ENCODE results near the gene RIMKLB. TPM values are rescaled to one million over a fixed set of nuclear protein-coding genes. Genes with fewer than 3 reads are reported as not detected.

RIMKLB gene
- total RNA-seq, 1 experiment from 2014 or later, result 87.7 TPM

DNA sequence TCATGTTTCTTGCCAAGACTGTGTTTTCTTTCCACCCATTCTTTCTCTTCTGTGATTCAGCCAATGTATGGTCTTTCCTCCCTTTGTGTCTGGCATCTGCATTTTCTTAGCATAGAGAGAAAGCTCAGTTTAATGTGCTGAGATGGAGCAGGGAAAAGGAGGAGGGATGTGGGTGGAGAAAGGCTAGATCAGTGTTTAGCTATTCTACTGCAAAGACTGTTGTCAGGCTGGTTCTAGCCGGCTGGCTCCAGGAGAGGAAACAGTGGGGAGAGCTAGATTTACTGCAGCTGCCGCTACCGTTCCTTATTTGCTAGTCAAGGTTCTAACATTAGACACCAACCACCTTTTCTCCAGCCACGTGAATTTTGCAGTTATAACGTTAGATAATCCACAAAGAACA lies 5.2 kb upstream of the RIMKLB start:
- Histone ChIP-seq H2BK120ac (ENCODE audit: low read depth, low read length, poor library complexity, severe bottlenecking) (no peak overlapping the region), H3K4me2 (ENCODE audit: insufficient read depth, insufficient read length, low read length) (no peak overlapping the region), H3K27me3 (ENCODE audit: insufficient read depth, low read length) (no peaks in the 10 kb centered on the region), H2BK20ac (ENCODE audit: low read depth, low read length, poor library complexity, severe bottlenecking) (no peak overlapping the region), H3K23me2 (ENCODE audit: insufficient read length, low read depth, low read length, poor library complexity, severe bottlenecking) (peaks cover 4% of the 10 kb centered on the region), H4K5ac (ENCODE audit: insufficient read length, low read depth, low read length) (no peak overlapping the region), H4K8ac (replicated peaks; ENCODE audit: insufficient read length, low read depth, low read length) (no peak overlapping the region), H3K14ac (ENCODE audit: insufficient read depth, low read length) (no peak overlapping the region), H3K23ac (ENCODE audit: insufficient read length, low read depth, low read length) (no peak overlapping the region), H3K56ac (ENCODE audit: insufficient read length, low read depth, low read length) (no peak overlapping the region), H4K20me1 (ENCODE audit: control insufficient read depth, insufficient read depth, insufficient read length) (no peaks in the 10 kb centered on the region), H4K91ac (ENCODE audit: insufficient read length, low read depth, low read length) (no peak overlapping the region), H2AFZ (ENCODE audit: low read length) (no peak overlapping the region), H3K79me1 (ENCODE audit: insufficient read depth, low read depth, low read length, poor library complexity, severe bottlenecking) (no peaks in the 10 kb centered on the region), H3K79me2 (ENCODE audit: insufficient read depth, low read length) (no peaks in the 10 kb centered on the region), H3K27ac (ENCODE audit: insufficient read length, low read depth, low read length) (peak overlapping the region; percentile 1), H2BK15ac (ENCODE audit: low read depth, low read length) (no peak overlapping the region), H3K9me3 (ENCODE audit: control insufficient read depth, low read depth, low read length) (no peaks in the 10 kb centered on the region), H2BK12ac (ENCODE audit: insufficient read length, low read depth, low read length) (no peak overlapping the region), H2AK5ac (ENCODE audit: insufficient read length, low read length) (no peak overlapping the region), H3T11ph (ENCODE audit: low read length) (no peak overlapping the region), H3K9ac (ENCODE audit: extremely low read depth, insufficient read length, low read length) (no peak overlapping the region), H3K18ac (ENCODE audit: insufficient read length, low read depth, low read length) (no peak overlapping the region), H2BK5ac (ENCODE audit: insufficient read length, low read length) (no peak overlapping the region), H3K4ac (ENCODE audit: low read depth, low read length) (no peak overlapping the region), H3K4me1 (ENCODE audit: insufficient read depth, low read length) (peaks cover 9% of the 10 kb centered on the region; the same call in 1 of the 2 replicates)
- DNase-seq, result peak; percentile 86
- Mint-ChIP-seq H3K27me3 (ENCODE audit: low read depth) (no peaks in the 10 kb centered on the region), H3K9me3 (no peaks in the 10 kb centered on the region), H3K27ac (peak overlapping the region; percentile 91 to 99 (median 91)), H3K4me1 (peaks cover 45 to 48% of the 10 kb centered on the region in 2 experiments), H3K36me3 (ENCODE audit: insufficient read depth in 1 of 3, low read depth in 3 of 3) (no peaks in the 10 kb centered on the region), H3K4me3 (peak overlapping the region in 1 of 2 experiments; percentile 30; a peak in 2 of 5 replicates)
- TF ChIP-seq, protein P1, sequence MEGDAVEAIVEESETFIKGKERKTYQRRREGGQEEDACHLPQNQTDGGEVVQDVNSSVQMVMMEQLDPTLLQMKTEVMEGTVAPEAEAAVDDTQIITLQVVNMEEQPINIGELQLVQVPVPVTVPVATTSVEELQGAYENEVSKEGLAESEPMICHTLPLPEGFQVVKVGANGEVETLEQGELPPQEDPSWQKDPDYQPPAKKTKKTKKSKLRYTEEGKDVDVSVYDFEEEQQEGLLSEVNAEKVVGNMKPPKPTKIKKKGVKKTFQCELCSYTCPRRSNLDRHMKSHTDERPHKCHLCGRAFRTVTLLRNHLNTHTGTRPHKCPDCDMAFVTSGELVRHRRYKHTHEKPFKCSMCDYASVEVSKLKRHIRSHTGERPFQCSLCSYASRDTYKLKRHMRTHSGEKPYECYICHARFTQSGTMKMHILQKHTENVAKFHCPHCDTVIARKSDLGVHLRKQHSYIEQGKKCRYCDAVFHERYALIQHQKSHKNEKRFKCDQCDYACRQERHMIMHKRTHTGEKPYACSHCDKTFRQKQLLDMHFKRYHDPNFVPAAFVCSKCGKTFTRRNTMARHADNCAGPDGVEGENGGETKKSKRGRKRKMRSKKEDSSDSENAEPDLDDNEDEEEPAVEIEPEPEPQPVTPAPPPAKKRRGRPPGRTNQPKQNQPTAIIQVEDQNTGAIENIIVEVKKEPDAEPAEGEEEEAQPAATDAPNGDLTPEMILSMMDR (conservative IDR thresholded peaks at IDR 0.05), result no peak
- WGBS (ENCODE audit: extremely low coverage, insufficient read length, low lambda C conversion rate), result no CpG with 5 or more reads among the region's 5 CpGs

Measured in H9 (cell line).